Endothelial cell of umbilical vein (primary cell): ENCODE measurements around the gene SNX18. TPM values are rescaled to one million over a fixed set of nuclear protein-coding genes. Genes with fewer than 3 reads are reported as not detected.

Source experiments
- BruUV-seq: library from RNA; stranded (reverse); fragments of 400-500 nt; replicated peaks from 2 replicates; lab custom pipeline; 2021; lab: Mats Ljungman, UMichigan
- CTCF ChIA-PET: fragments of 300-600, 350-600 bp; sonication (Branson Sonifier 250); formaldehyde crosslinking; loops from one replicate; lab custom pipeline; 2021; ENCODE audit warnings: antibody characterized with exemption, inconsistent platforms; lab: Charles Lee
- POLR2A ChIA-PET: fragments of 300-600, 350-600 bp; sonication (Branson Sonifier 250); formaldehyde crosslinking; loops from one replicate; lab custom pipeline; 2021; ENCODE audit warnings: antibody characterized with exemption, inconsistent platforms; lab: Charles Lee
- DNase-seq: peaks from one replicate; pipeline ENCODE4 v3.0.0-alpha.2; 2011; ENCODE audit warnings: low read depth, low spot score
- FAIRE-seq: peaks from 2 replicates; lab custom pipeline; 2011; peaks lifted over from hg19 to GRCh38; lab: Jason Lieb, UNC
- H2AFZ ChIP-seq: 2 replicates; pipeline ENCODE4 v1.6.0; 2012; ENCODE audit warnings: low read depth, low read length, control low read depth, inconsistent platforms
- H3K27ac ChIP-seq: 2 replicates; pipeline ENCODE4 v1.5.1; 2011; ENCODE audit warnings: low read depth, mild to moderate bottlenecking, control low read depth, low read length, moderate library complexity; ENCODE audit not compliant: insufficient read depth
- H3K27me3 ChIP-seq, 2 experiments: 2 replicates each; pipeline versions ENCODE4 v1.6.0 to v1.6.1; 2011; ENCODE audit warnings: low read length in 2 of 2, mixed read lengths in 1 of 2; ENCODE audit not compliant: control insufficient read depth in 2 of 2, insufficient read depth in 2 of 2
- H3K36me3 ChIP-seq, 2 experiments: 2 replicates in 1 of 2; 3 replicates in 1 of 2; pipeline ENCODE4 v1.5.1; 2011; ENCODE audit warnings: low read length in 2 of 2, mild to moderate bottlenecking in 1 of 2, moderate library complexity in 1 of 2; ENCODE audit not compliant: control insufficient read depth in 2 of 2, insufficient read depth in 2 of 2; ENCODE audit errors: extremely low read depth in 1 of 2
- H3K4me1 ChIP-seq: 3 replicates; pipeline ENCODE4 v1.5.1; 2011; ENCODE audit warnings: mild to moderate bottlenecking, low read length; ENCODE audit not compliant: control insufficient read depth, insufficient read depth; ENCODE audit errors: extremely low read depth
- H3K4me2 ChIP-seq: 2 replicates; pipeline ENCODE4 v1.6.1; 2011; ENCODE audit warnings: low read length, control low read depth, mixed read lengths; ENCODE audit not compliant: insufficient read depth
- H3K4me3 ChIP-seq, 3 experiments: fragments of 200-600 bp in 1 of 3; sonication (generic), shearing (Covaris generic) in 1 of 3; replicated peaks in 1 of 3; 2 replicates each; pipeline ENCODE4 v1.5.1; 2011 to 2016; ENCODE audit warnings: control low read depth in 3 of 3, low read length in 3 of 3, mild to moderate bottlenecking in 2 of 3, inconsistent platforms in 1 of 3, low read depth in 1 of 3, moderate library complexity in 1 of 3; ENCODE audit not compliant: insufficient read depth in 1 of 3
- H3K79me2 ChIP-seq: 2 replicates; pipeline ENCODE4 v1.6.0; 2012; ENCODE audit warnings: low read length, inconsistent platforms; ENCODE audit not compliant: control insufficient read depth, insufficient read depth
- H3K9ac ChIP-seq: replicated peaks from 2 replicates; pipeline ENCODE3; 2011; ENCODE audit warnings: low read length, control low read depth; ENCODE audit not compliant: insufficient read depth; ENCODE audit errors: extremely low read depth
- H3K9me1 ChIP-seq: replicated peaks from 3 replicates; pipeline ENCODE4 v1.6.0; 2011; ENCODE audit warnings: mild to moderate bottlenecking, low read length; ENCODE audit not compliant: control insufficient read depth, insufficient read depth; ENCODE audit errors: extremely low read depth
- H3K9me3 ChIP-seq: replicated peaks from 2 replicates; pipeline ENCODE4 v1.5.1; 2012; ENCODE audit warnings: low read length, inconsistent platforms; ENCODE audit not compliant: control insufficient read depth, insufficient read depth
- H4K20me1 ChIP-seq: replicated peaks from 2 replicates; pipeline ENCODE3; 2011; ENCODE audit warnings: mild to moderate bottlenecking, low read length; ENCODE audit not compliant: control insufficient read depth, insufficient read depth; ENCODE audit errors: extremely low read depth
- EZH2 ChIP-seq: IDR thresholded peaks from 2 replicates; pipeline ENCODE4 v1.6.1; 2012; ENCODE audit warnings: borderline replicate concordance, low read depth, mild to moderate bottlenecking, moderate library complexity, low read length, inconsistent platforms; ENCODE audit not compliant: severe bottlenecking
- FOS ChIP-seq: IDR thresholded peaks from 2 replicates; pipeline ENCODE4 v1.6.1; 2011; ENCODE audit warnings: mild to moderate bottlenecking, low read length, moderate library complexity, borderline replicate concordance; ENCODE audit not compliant: insufficient read depth
- GATA2 ChIP-seq: IDR thresholded peaks from 2 replicates; pipeline ENCODE4 v1.7.0; 2011; ENCODE audit warnings: low read depth, mild to moderate bottlenecking, moderate library complexity, mixed read lengths, low read length; ENCODE audit not compliant: insufficient read length, insufficient read depth
- JUN ChIP-seq: IDR thresholded peaks from 2 replicates; pipeline ENCODE4 v1.6.1; 2011; ENCODE audit warnings: borderline replicate concordance, low read depth; ENCODE audit not compliant: insufficient read length, insufficient read depth
- MYC ChIP-seq: IDR thresholded peaks from one replicate; pipeline ENCODE4 v1.6.1; 2011; ENCODE audit warnings: mild to moderate bottlenecking, low read depth, low read length
- POLR2A ChIP-seq: IDR thresholded peaks from 2 replicates; pipeline ENCODE4 v1.6.1; 2012; ENCODE audit warnings: low read depth, mild to moderate bottlenecking, control low read depth, low read length
- POLR2AphosphoS5 ChIP-seq: IDR thresholded peaks from 2 replicates; pipeline ENCODE4 v1.6.1; 2012; ENCODE audit warnings: low read depth, mild to moderate bottlenecking, control low read depth, low read length, moderate library complexity; ENCODE audit not compliant: insufficient read depth
- dilution Hi-C: fragments of 300-500 bp; cut with MboI; formaldehyde crosslinking; loops from one replicate; pipeline ENCODE4 v1.15.0; 2019; ENCODE audit warnings: low sequenced_read_pairs; ENCODE audit not compliant: extremely low pct_ligation_motif_present
- intact Hi-C: fragments of 100-400 bp; cut with micrococcal nuclease; formaldehyde crosslinking; loops from one replicate; pipeline ENCODE4 v1.10.0; 2022
- polyA plus RNA-seq, 4 experiments: library from polyadenylated mRNA; depleted of rRNA in 3 of 4; stranded (reverse) in 3 of 4; unstranded in 1 of 4; fragments of >200 nt; gene quantifications; 2 replicates each; pipeline versions ENCODE4 v1.2.1 to v1.2.3, GENCODE V29; 2011 to 2012; ENCODE audit warnings: missing spikeins in 1 of 4
- total RNA-seq: library from RNA; stranded (reverse); gene quantifications from 2 replicates; pipeline ENCODE4 v1.2.3, GENCODE V29; 2021
- TF ChIP-seq, protein P1 (sequence below), 2 donors: IDR thresholded peaks; 1 replicate in 1 of 2; 2 replicates in 1 of 2; pipeline ENCODE4 v1.5.1; 2011; ENCODE audit warnings: low read length in 2 of 2, mild to moderate bottlenecking in 2 of 2, moderate library complexity in 2 of 2, control low read depth in 1 of 2, inconsistent platforms in 1 of 2, low read depth in 1 of 2; ENCODE audit not compliant: insufficient read depth in 1 of 2; ENCODE audit errors: extremely low read depth in 1 of 2
- TF ChIP-seq, protein P2 (sequence below): IDR thresholded peaks from 2 replicates; pipeline ENCODE4 v1.6.1; 2011; ENCODE audit not compliant: insufficient read depth, insufficient read length

The SNX18 gene
- total and polyA plus RNA-seq, 2 donors (not counting 3 experiments of a cell fraction or from before 2014, with no cell fraction given) = 11.8 to 25.3 TPM

GRCh38 chr5:54558362-54558761 is 40.8 kb downstream of the SNX18 start:
- DNase-seq = peak; percentile 76
- Histone ChIP-seq H4K20me1 (no peaks in the 10 kb centered on the region), H3K79me2 (no peaks in the 10 kb centered on the region), H3K9ac (no peak overlapping the region), H3K36me3 (no peaks in the 10 kb centered on the region), H3K4me2 (peak overlapping the region; percentile 84), H3K4me3 (peak overlapping the region in 1 of 3 experiments; percentile 5), H3K27ac (peak overlapping the region; percentile 58), H3K27me3 (no peaks in the 10 kb centered on the region), H3K9me1 (no peaks in the 10 kb centered on the region), H2AFZ (no peak overlapping the region), H3K9me3 (no peaks in the 10 kb centered on the region), H3K4me1 (peaks cover 41% of the 10 kb centered on the region)
- intact Hi-C loops (loop anchor here (1.0 to 5.0 kb wide), 3 partner anchors 22 to 144 kb away; partner anchors contain the start of gene SNX18), dilution Hi-C loops (no loop called here)
- POLR2A ChIA-PET = no interaction called here
- TF ChIP-seq, protein P1, sequence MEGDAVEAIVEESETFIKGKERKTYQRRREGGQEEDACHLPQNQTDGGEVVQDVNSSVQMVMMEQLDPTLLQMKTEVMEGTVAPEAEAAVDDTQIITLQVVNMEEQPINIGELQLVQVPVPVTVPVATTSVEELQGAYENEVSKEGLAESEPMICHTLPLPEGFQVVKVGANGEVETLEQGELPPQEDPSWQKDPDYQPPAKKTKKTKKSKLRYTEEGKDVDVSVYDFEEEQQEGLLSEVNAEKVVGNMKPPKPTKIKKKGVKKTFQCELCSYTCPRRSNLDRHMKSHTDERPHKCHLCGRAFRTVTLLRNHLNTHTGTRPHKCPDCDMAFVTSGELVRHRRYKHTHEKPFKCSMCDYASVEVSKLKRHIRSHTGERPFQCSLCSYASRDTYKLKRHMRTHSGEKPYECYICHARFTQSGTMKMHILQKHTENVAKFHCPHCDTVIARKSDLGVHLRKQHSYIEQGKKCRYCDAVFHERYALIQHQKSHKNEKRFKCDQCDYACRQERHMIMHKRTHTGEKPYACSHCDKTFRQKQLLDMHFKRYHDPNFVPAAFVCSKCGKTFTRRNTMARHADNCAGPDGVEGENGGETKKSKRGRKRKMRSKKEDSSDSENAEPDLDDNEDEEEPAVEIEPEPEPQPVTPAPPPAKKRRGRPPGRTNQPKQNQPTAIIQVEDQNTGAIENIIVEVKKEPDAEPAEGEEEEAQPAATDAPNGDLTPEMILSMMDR (IDR thresholded peaks at IDR 0.05; ENCODE audit: extremely low read depth in 1 of 2, insufficient read depth in 1 of 2, low read depth in 1 of 2, low read length in 2 of 2) = no peak
- TF ChIP-seq POLR2A (no peak), EZH2 (no peak), POLR2AphosphoS5 (peak; percentile 46), MYC (no peak), FOS (peak; percentile 80), GATA2 (peak; percentile 92), JUN (peak; percentile 78)
- TF ChIP-seq, protein P2, sequence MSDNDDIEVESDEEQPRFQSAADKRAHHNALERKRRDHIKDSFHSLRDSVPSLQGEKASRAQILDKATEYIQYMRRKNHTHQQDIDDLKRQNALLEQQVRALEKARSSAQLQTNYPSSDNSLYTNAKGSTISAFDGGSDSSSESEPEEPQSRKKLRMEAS = no peak
- CTCF ChIA-PET = interaction anchor here (1.3 to 1.7 kb wide), 2 partner anchors 42 to 287 kb away, joined by 3 to 6 read pairs; no protein-coding TSS in a partner anchor
- FAIRE-seq = peak; percentile 83
- BruUV-seq = no TSS peak
